Measurements from ENCODE around the gene SMARCAL1. TPM values are rescaled to one million over a fixed set of nuclear protein-coding genes. Genes with fewer than 3 reads are reported as not detected.
A peak's percentile ranks its signal among the peaks of the same experiment; 100 is the strongest.

Gene SMARCAL1
- total and polyA plus RNA-seq, 2 experiments from 2014 or later: 10.3 to 17.2 TPM

GRCh38 chr2:216370961-216371712 lies 41.1 kb upstream of the SMARCAL1 start:
- peak overlapping the region; percentile 95 for H3K4me2 ChIP-seq
- no peaks in the 10 kb centered on the region for H3K79me2 ChIP-seq (replicated peaks; ENCODE audit: insufficient read depth)
- peaks cover 43% of the 10 kb centered on the region for H3K27me3 ChIP-seq (ENCODE audit: insufficient read depth)
- Mint-ChIP-seq H3K27ac (no peak overlapping the region; the same call in 1 of the 2 replicates), H3K4me1 (peaks cover 40% of the 10 kb centered on the region), H3K27me3 (ENCODE audit: insufficient read depth, low read depth, poor library complexity) (peaks cover 33% of the 10 kb centered on the region), H3K36me3 (ENCODE audit: low read depth) (no peaks in the 10 kb centered on the region; the same call in 2 of the 3 replicates), H3K9me3 (no peaks in the 10 kb centered on the region), H3K4me3 (peak overlapping the region; percentile 87)
- peak overlapping the region; percentile 68 for H3K4me3 ChIP-seq
- 0 out of 2 replicates have a peak, but pooled peaks cover 5% of the 10 kb centered on the region for H3F3A ChIP-seq (replicated peaks; ENCODE audit: low read depth)
- peaks cover 21% of the 10 kb centered on the region for H3K4me1 ChIP-seq (ENCODE audit: insufficient read depth)
- DNase-seq (ENCODE audit: low spot score): peak; percentile 75
- H3K9me2 ChIP-seq (ENCODE audit: insufficient read depth): no peaks in the 10 kb centered on the region
- no peaks in the 10 kb centered on the region for H3K36me3 ChIP-seq (ENCODE audit: insufficient read depth)
- H3K27ac ChIP-seq (ENCODE audit: low read depth): no peak overlapping the region
- peak overlapping the region; percentile 93 for H2AFZ ChIP-seq
- H4K20me1 ChIP-seq (replicated peaks; ENCODE audit: insufficient read depth): no peaks in the 10 kb centered on the region
- peak; percentile 70 for ATAC-seq
- TF ChIP-seq REST (IDR thresholded peaks at IDR 0.05; ENCODE audit: unreplicated experiment) (peak; percentile 13), ETS1 (IDR thresholded peaks at IDR 0.05) (no peak; the same call in 1 of the 2 replicates)

- peak within 1 kb of the TSS; percentile 95 for H3K4me2 ChIP-seq
- H3K4me3 Mint-ChIP-seq: peak within 1 kb of the TSS; percentile 87
- peak within 1 kb of the TSS; percentile 93 for H2AFZ ChIP-seq
- ATAC-seq: peak; percentile 74
- no peaks in the 10 kb centered on the region for H3K9me2 ChIP-seq (ENCODE audit: insufficient read depth)
- H3F3A ChIP-seq (replicated peaks; ENCODE audit: low read depth): 0 out of 2 replicates have a peak, but pooled peaks cover 5% of the 10 kb centered on the region
- peaks cover 36% of the 10 kb centered on the region for H3K4me1 Mint-ChIP-seq
- H3K9me3 Mint-ChIP-seq: no peaks in the 10 kb centered on the region
- no peaks in the 10 kb centered on the region for H4K20me1 ChIP-seq (replicated peaks; ENCODE audit: insufficient read depth)
- no peaks in the 10 kb centered on the region; the same call in 2 of the 3 replicates for H3K36me3 Mint-ChIP-seq (ENCODE audit: low read depth)
- peaks cover 21% of the 10 kb centered on the region for H3K4me1 ChIP-seq (ENCODE audit: insufficient read depth)
- H3K27ac ChIP-seq (ENCODE audit: low read depth): no peak within 1 kb of the TSS
- no peak within 1 kb of the TSS for H3K27ac Mint-ChIP-seq
- H3K79me2 ChIP-seq (replicated peaks; ENCODE audit: insufficient read depth): no peaks in the 10 kb centered on the region
- H3K27me3 ChIP-seq (ENCODE audit: insufficient read depth): peaks cover 43% of the 10 kb centered on the region
- peak; percentile 93 for DNase-seq (ENCODE audit: low spot score)
- H3K27me3 Mint-ChIP-seq (ENCODE audit: insufficient read depth, low read depth, poor library complexity): peaks cover 33% of the 10 kb centered on the region
- peak within 1 kb of the TSS; percentile 68 for H3K4me3 ChIP-seq
- H3K36me3 ChIP-seq (ENCODE audit: insufficient read depth): no peaks in the 10 kb centered on the region
- TF ChIP-seq CREB1 (CRISPR knock-in tag; IDR thresholded peaks at IDR 0.05; ENCODE audit: low read depth) (peak; percentile 95), ZNF462 (CRISPR knock-in tag; IDR thresholded peaks at IDR 0.05) (peak; percentile 13; the same call in 1 of the 2 replicates), JUNB (IDR thresholded peaks at IDR 0.05; ENCODE audit: unreplicated experiment) (no peak)
These were observed 40.3 kb upstream of the SMARCAL1 start, which contains the start of gene MARCHF4 for GRCh38 chr2:216371721-216372702. Gene MARCHF4 (minus strand): TSS chr2:216372483. CDS start chr2:216370260, 2,223 bp downstream.

All from GM23338 (cell line).